SK-N-SH (cell line): ENCODE measurements around the gene MXRA8. TPM values are rescaled to one million over a fixed set of nuclear protein-coding genes. Genes with fewer than 3 reads are reported as not detected.

Source experiments
- CTCF ChIA-PET: fragments of 300-600, 350-600 bp; formaldehyde crosslinking; extraction: SDS; loops from one replicate; lab custom pipeline; 2021; lab: Yijun Ruan, JAX
- POLR2A ChIA-PET: fragments of 350-600 bp; sonication (Branson Sonifier 250); formaldehyde crosslinking; extraction: SDS; loops from one replicate; lab custom pipeline; 2020; ENCODE audit warnings: antibody characterized with exemption, inconsistent platforms; lab: Yijun Ruan, JAX
- DNase-seq: peaks from one replicate; pipeline ENCODE4 v3.0.0; 2012
- H2AFZ ChIP-seq: fragments of 200-600 bp; sonication (generic); 2 replicates; pipeline ENCODE4 v1.8.1; 2016; ENCODE audit warnings: antibody characterized with exemption, mild to moderate bottlenecking, low read depth
- H3F3A ChIP-seq: fragments of 200-600 bp; sonication (generic); replicated peaks from 2 replicates; pipeline ENCODE3; 2016; ENCODE audit warnings: antibody characterized with exemption, mild to moderate bottlenecking; ENCODE audit not compliant: insufficient read depth
- H3K27ac ChIP-seq, 2 experiments: fragments of 200-500 bp in 1 of 2; fragments of 200-600 bp in 1 of 2; sonication (Bioruptor generic) in 1 of 2; sonication (generic), shearing (Covaris generic) in 1 of 2; 2 replicates each; pipeline versions ENCODE4 v1.5.1 to v1.6.1; 2014 to 2016; ENCODE audit warnings: low read depth in 2 of 2, inconsistent platforms in 1 of 2, low read length in 1 of 2, mild to moderate bottlenecking in 1 of 2, mixed read lengths in 1 of 2
- H3K27me3 ChIP-seq: fragments of 200-600 bp; sonication (generic), shearing (Covaris generic); 2 replicates; pipeline ENCODE4 v1.6.1; 2016; ENCODE audit warnings: mixed run types; ENCODE audit not compliant: insufficient read depth
- H3K36me3 ChIP-seq, 2 experiments: fragments of 200-500 bp in 1 of 2; fragments of 200-600 bp in 1 of 2; sonication (Bioruptor generic) in 1 of 2; sonication (generic) in 1 of 2; replicated peaks in 1 of 2; 2 replicates each; pipeline versions ENCODE3 to v1.5.1; 2014 to 2016; ENCODE audit warnings: low read length in 1 of 2, mild to moderate bottlenecking in 1 of 2; ENCODE audit not compliant: insufficient read depth in 2 of 2, control insufficient read depth in 1 of 2
- H3K4me1 ChIP-seq, 2 experiments: fragments of 200-500 bp in 1 of 2; fragments of 200-600 bp in 1 of 2; sonication (Bioruptor generic) in 1 of 2; sonication (generic), shearing (Covaris generic) in 1 of 2; 2 replicates each; pipeline versions ENCODE4 v1.5.1 to v1.6.1; 2014 to 2016; ENCODE audit warnings: low read depth in 1 of 2, low read length in 1 of 2, mixed run types in 1 of 2; ENCODE audit not compliant: insufficient read depth in 2 of 2, control insufficient read depth in 1 of 2
- H3K4me2 ChIP-seq: fragments of 200-600 bp; sonication (generic), shearing (Covaris generic); 2 replicates; pipeline ENCODE4 v1.6.1; 2017; ENCODE audit warnings: mixed run types
- H3K4me3 ChIP-seq, 2 experiments: fragments of 200-500 bp in 1 of 2; fragments of 200-600 bp in 1 of 2; sonication (Bioruptor generic) in 1 of 2; sonication (generic), shearing (Covaris generic) in 1 of 2; 2 replicates each; pipeline versions ENCODE4 v1.5.1 to v1.8.1; 2014 to 2016; ENCODE audit warnings: low read depth in 2 of 2, inconsistent platforms in 1 of 2, low read length in 1 of 2, mild to moderate bottlenecking in 1 of 2, mixed read lengths in 1 of 2, moderate library complexity in 1 of 2
- H3K79me2 ChIP-seq: fragments of 200-600 bp; sonication (generic); 2 replicates; pipeline ENCODE4 v1.8.1; 2017; ENCODE audit warnings: mild to moderate bottlenecking; ENCODE audit not compliant: insufficient read depth
- H3K9ac ChIP-seq: fragments of 200-600 bp; sonication (generic); 2 replicates; pipeline ENCODE4 v1.6.1; 2017; ENCODE audit warnings: mixed run types
- H3K9me2 ChIP-seq: fragments of 200-600 bp; sonication (generic); 2 replicates; pipeline ENCODE4 v1.6.1; 2017; ENCODE audit warnings: mixed run types
- H3K9me3 ChIP-seq: fragments of 200-600 bp; sonication (generic); 2 replicates; pipeline ENCODE4 v1.6.1; 2017; ENCODE audit warnings: mixed run types, mild to moderate bottlenecking, moderate library complexity
- H4K20me1 ChIP-seq: fragments of 200-600 bp; sonication (generic); 2 replicates; pipeline ENCODE4 v1.6.1; 2017; ENCODE audit warnings: mild to moderate bottlenecking, mixed run types; ENCODE audit not compliant: insufficient read depth
- EP300 ChIP-seq, 2 experiments: IDR thresholded peaks; 2 replicates each; pipeline versions ENCODE4 v1.4.0 to v1.6.1; 2012; ENCODE audit warnings: borderline replicate concordance in 1 of 2, low read depth in 1 of 2, low read length in 1 of 2
- FOSL2 ChIP-seq: IDR thresholded peaks from 2 replicates; pipeline ENCODE4 v1.4.0; 2012; ENCODE audit warnings: low read depth, mild to moderate bottlenecking, moderate library complexity, borderline replicate concordance
- FOXM1 ChIP-seq: IDR thresholded peaks from 2 replicates; pipeline ENCODE4 v1.4.0; 2012; ENCODE audit warnings: low read depth, mild to moderate bottlenecking
- GABPA ChIP-seq: IDR thresholded peaks from 2 replicates; pipeline ENCODE4 v1.4.0; 2012; ENCODE audit warnings: low read depth, mild to moderate bottlenecking
- GATA2 ChIP-seq: sonication (generic); formaldehyde crosslinking; IDR thresholded peaks from 2 replicates; pipeline ENCODE4 v1.5.0; 2020; ENCODE audit warnings: mild to moderate bottlenecking, missing genetic modification reagents
- JUND ChIP-seq: IDR thresholded peaks from 2 replicates; pipeline ENCODE4 v1.4.0; 2012
- MEF2A ChIP-seq: IDR thresholded peaks from 2 replicates; pipeline ENCODE4 v1.4.0; 2012; ENCODE audit warnings: low read depth, borderline replicate concordance
- MXI1 ChIP-seq: IDR thresholded peaks from 2 replicates; pipeline ENCODE4 v1.6.1; 2012; ENCODE audit warnings: mild to moderate bottlenecking, low read depth, low read length, improper control_type of control experiment
- NFIC ChIP-seq: IDR thresholded peaks from 2 replicates; pipeline ENCODE4 v1.4.0; 2012; ENCODE audit warnings: borderline replicate concordance
- TCF12 ChIP-seq: IDR thresholded peaks from 2 replicates; pipeline ENCODE4 v1.4.0; 2012
- TEAD4 ChIP-seq: IDR thresholded peaks from 2 replicates; pipeline ENCODE4 v1.4.0; 2012; ENCODE audit warnings: mild to moderate bottlenecking, borderline replicate concordance; ENCODE audit not compliant: insufficient read depth
- USF2 ChIP-seq: fragments of 150-350 bp; IDR thresholded peaks from 2 replicates; pipeline ENCODE4 v1.6.1; 2017; ENCODE audit warnings: antibody characterized with exemption, low read length, low read depth, borderline replicate concordance
- YY1 ChIP-seq: IDR thresholded peaks from 2 replicates; pipeline ENCODE4 v1.4.0; 2012; ENCODE audit warnings: low read depth, mild to moderate bottlenecking
- WGBS: methylation state at CpG from one replicate; pipeline ENCODE4 v1.1.6; 2017; ENCODE audit warnings: low lambda C conversion rate; 5-methylcytosine and 5-hydroxymethylcytosine counted together
- polyA plus RNA-seq, 3 experiments: library from polyadenylated mRNA; depleted of rRNA; stranded (reverse); fragments of >200 nt; gene quantifications; 2 replicates each; pipeline ENCODE4 v1.2.3, GENCODE V29; 2012
- TF ChIP-seq, protein P1 (sequence below): fragments of 200-600 bp; sonication (generic); IDR thresholded peaks from 2 replicates; pipeline ENCODE4 v1.6.1; 2017; ENCODE audit warnings: antibody characterized with exemption, mild to moderate bottlenecking, moderate library complexity

MXRA8 gene
- polyA plus RNA-seq, 1 of the 3 experiments (the other 2 are of a cell fraction), result 2.5 TPM

- WGBS, result 0% methylated on average over 1 of the region's 109 CpGs
- Histone ChIP-seq H3K4me1 (peaks cover 0 to 37% of the 10 kb centered on the region in 2 experiments; a peak in 1 of 4 replicates), H3K36me3 (no peaks in the 10 kb centered on the region), H3K4me2 (peak overlapping the region; percentile 89), H3K27ac (peak overlapping the region in 1 of 2 experiments; percentile 47; a peak in 1 of 4 replicates), H3K9me2 (no peaks in the 10 kb centered on the region), H3K27me3 (no peaks in the 10 kb centered on the region), H3F3A (peaks cover 5% of the 10 kb centered on the region), H3K79me2 (peaks cover 47% of the 10 kb centered on the region), H3K9me3 (no peaks in the 10 kb centered on the region), H3K4me3 (peak overlapping the region; percentile 64 to 87), H3K9ac (peak overlapping the region; percentile 56; the same call in 1 of the 2 replicates), H2AFZ (no peak overlapping the region), H4K20me1 (peaks cover 42% of the 10 kb centered on the region)
- CTCF ChIA-PET, result interaction anchor here (0.8 to 2.1 kb wide), 16 partner anchors 10 to 364 kb away, joined by 3 to 13 read pairs (median 5); partner anchors contain the start of genes AURKAIP1 and TAS1R3
- POLR2A ChIA-PET, result interaction anchor here (2.0 kb wide), 1 partner anchor 27 kb away, joined by 7 read pairs; the partner anchor contains the start of gene AURKAIP1
- TF ChIP-seq MEF2A, result no peak
- no peak for TF ChIP-seq FOXM1
- peak; percentile 37; the same call in 1 of the 2 replicates for TF ChIP-seq MXI1
- TF ChIP-seq, protein P1, sequence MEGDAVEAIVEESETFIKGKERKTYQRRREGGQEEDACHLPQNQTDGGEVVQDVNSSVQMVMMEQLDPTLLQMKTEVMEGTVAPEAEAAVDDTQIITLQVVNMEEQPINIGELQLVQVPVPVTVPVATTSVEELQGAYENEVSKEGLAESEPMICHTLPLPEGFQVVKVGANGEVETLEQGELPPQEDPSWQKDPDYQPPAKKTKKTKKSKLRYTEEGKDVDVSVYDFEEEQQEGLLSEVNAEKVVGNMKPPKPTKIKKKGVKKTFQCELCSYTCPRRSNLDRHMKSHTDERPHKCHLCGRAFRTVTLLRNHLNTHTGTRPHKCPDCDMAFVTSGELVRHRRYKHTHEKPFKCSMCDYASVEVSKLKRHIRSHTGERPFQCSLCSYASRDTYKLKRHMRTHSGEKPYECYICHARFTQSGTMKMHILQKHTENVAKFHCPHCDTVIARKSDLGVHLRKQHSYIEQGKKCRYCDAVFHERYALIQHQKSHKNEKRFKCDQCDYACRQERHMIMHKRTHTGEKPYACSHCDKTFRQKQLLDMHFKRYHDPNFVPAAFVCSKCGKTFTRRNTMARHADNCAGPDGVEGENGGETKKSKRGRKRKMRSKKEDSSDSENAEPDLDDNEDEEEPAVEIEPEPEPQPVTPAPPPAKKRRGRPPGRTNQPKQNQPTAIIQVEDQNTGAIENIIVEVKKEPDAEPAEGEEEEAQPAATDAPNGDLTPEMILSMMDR, result no peak
- TF ChIP-seq GATA2 (CRISPR knock-in tag), result no peak
- no peak for TF ChIP-seq JUND
- no peak for TF ChIP-seq GABPA
- DNase-seq, result peak; percentile 63
Observed at GRCh38 chr1:1348420-1349255, 9.7 kb downstream of the MXRA8 start.

- H3K4me1 ChIP-seq, result peaks cover 0 to 29% of the 10 kb centered on the region in 2 experiments; a peak in 1 of 4 replicates
- H3K4me3 ChIP-seq, result peak overlapping the region; percentile 64 to 87
- CTCF ChIA-PET, result interaction anchor here (0.8 to 2.1 kb wide), 17 partner anchors 9 to 363 kb away, joined by 3 to 13 read pairs (median 4); partner anchors contain the start of genes AURKAIP1 and TAS1R3
- no peaks in the 10 kb centered on the region for H3K9me2 ChIP-seq
- no peaks in the 10 kb centered on the region for H3K27me3 ChIP-seq
- peak overlapping the region; percentile 56; the same call in 1 of the 2 replicates for H3K9ac ChIP-seq
- no peak overlapping the region for H2AFZ ChIP-seq
- DNase-seq, result no peak
- H3K4me2 ChIP-seq, result peak overlapping the region; percentile 89
- H3F3A ChIP-seq, result peaks cover 5% of the 10 kb centered on the region
- 57% methylated on average over 6 of the region's 26 CpGs for WGBS
- peaks cover 45% of the 10 kb centered on the region for H4K20me1 ChIP-seq
- no peaks in the 10 kb centered on the region for H3K9me3 ChIP-seq
- peaks cover 47% of the 10 kb centered on the region for H3K79me2 ChIP-seq
- POLR2A ChIA-PET, result interaction anchor here (2.0 kb wide), 1 partner anchor 27 kb away, joined by 7 read pairs; the partner anchor contains the start of gene AURKAIP1
- H3K36me3 ChIP-seq, result no peaks in the 10 kb centered on the region
- H3K27ac ChIP-seq, result no peak overlapping the region; a peak in 1 of 4 replicates
- no peak for TF ChIP-seq JUND
- TF ChIP-seq MEF2A, result no peak
- TF ChIP-seq MXI1, result no peak
- no peak for TF ChIP-seq TEAD4
- no peak for TF ChIP-seq USF2
- TF ChIP-seq FOSL2, result no peak
- no peak for TF ChIP-seq EP300 (IDR thresholded peaks at IDR 0.05; ENCODE audit: borderline replicate concordance in 1 of 2, low read depth in 1 of 2, low read length in 1 of 2)
- TF ChIP-seq, protein P1, result no peak
- TF ChIP-seq TCF12, result no peak
- no peak for TF ChIP-seq NFIC
- no peak for TF ChIP-seq YY1
Observed at GRCh38 chr1:1347663-1348419, 10.5 kb downstream of the MXRA8 start.
